ENCODE measurements around the gene TLE6. TPM values are rescaled to one million over a fixed set of nuclear protein-coding genes. Genes with fewer than 3 reads are reported as not detected.
A peak's percentile ranks its signal among the peaks of the same experiment; 100 is the strongest.

Gene TLE6
- total and polyA plus RNA-seq, 2 of the 13 experiments (the other 11 are each of a cell fraction or from before 2014, with no cell fraction given), result 0.24 to 5.5 TPM

GRCh38 chr19:2977001-2977745, at the start of gene TLE6 (continued):
- TF ChIP-seq MLXIP (CRISPR knock-in tag; IDR thresholded peaks at IDR 0.05; ENCODE audit: borderline replicate concordance) (no peak), ZMYM2 (CRISPR knock-in tag; IDR thresholded peaks at IDR 0.05) (no peak), SP4 (CRISPR knock-in tag; IDR thresholded peaks at IDR 0.05) (peak; percentile 92), FOXA3 (CRISPR knock-in tag; IDR thresholded peaks at IDR 0.05) (peak; percentile 38; the same call in 1 of the 2 replicates), KMT2A (CRISPR knock-in tag; IDR thresholded peaks at IDR 0.05) (no peak), SAP130 (CRISPR knock-in tag; IDR thresholded peaks at IDR 0.05; ENCODE audit: low read depth) (peak; percentile 98), SP2 (CRISPR knock-in tag; IDR thresholded peaks at IDR 0.05) (peak; percentile 76), PTBP1 (IDR thresholded peaks at IDR 0.05; ENCODE audit: low read depth, low read length, poor library complexity, severe bottlenecking) (no peak), STAG1 (CRISPR knock-in tag; IDR thresholded peaks at IDR 0.05) (no peak), GATA4 (IDR thresholded peaks at IDR 0.05; ENCODE audit: borderline replicate concordance, low read depth) (peak; percentile 98), TAF1 (CRISPR knock-in tag; IDR thresholded peaks at IDR 0.05) (no peak), TRIM24 (CRISPR knock-in tag; IDR thresholded peaks at IDR 0.05) (no peak), RFXAP (CRISPR knock-in tag; IDR thresholded peaks at IDR 0.05; ENCODE audit: borderline replicate concordance) (peak; percentile 30; the same call in 1 of the 2 replicates), ELF3 (CRISPR knock-in tag; IDR thresholded peaks at IDR 0.05) (peak; percentile 70; the same call in 1 of the 2 replicates), ZNF605 (CRISPR knock-in tag; IDR thresholded peaks at IDR 0.05) (peak; percentile 33; the same call in 1 of the 2 replicates), ZNF670 (CRISPR knock-in tag; IDR thresholded peaks at IDR 0.05; ENCODE audit: borderline replicate concordance) (no peak; the same call in 1 of the 2 replicates), NBN (conservative IDR thresholded peaks at IDR 0.05) (no peak), ZNF138 (CRISPR knock-in tag; IDR thresholded peaks at IDR 0.05; ENCODE audit: low read depth) (no peak), BORCS8-MEF2B (CRISPR knock-in tag; IDR thresholded peaks at IDR 0.05) (no peak)
- TF ChIP-seq, protein P1, sequence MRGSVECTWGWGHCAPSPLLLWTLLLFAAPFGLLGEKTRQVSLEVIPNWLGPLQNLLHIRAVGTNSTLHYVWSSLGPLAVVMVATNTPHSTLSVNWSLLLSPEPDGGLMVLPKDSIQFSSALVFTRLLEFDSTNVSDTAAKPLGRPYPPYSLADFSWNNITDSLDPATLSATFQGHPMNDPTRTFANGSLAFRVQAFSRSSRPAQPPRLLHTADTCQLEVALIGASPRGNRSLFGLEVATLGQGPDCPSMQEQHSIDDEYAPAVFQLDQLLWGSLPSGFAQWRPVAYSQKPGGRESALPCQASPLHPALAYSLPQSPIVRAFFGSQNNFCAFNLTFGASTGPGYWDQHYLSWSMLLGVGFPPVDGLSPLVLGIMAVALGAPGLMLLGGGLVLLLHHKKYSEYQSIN (CRISPR knock-in tag; IDR thresholded peaks at IDR 0.05; ENCODE audit: borderline replicate concordance), result no peak
- TF ChIP-seq, protein P2, sequence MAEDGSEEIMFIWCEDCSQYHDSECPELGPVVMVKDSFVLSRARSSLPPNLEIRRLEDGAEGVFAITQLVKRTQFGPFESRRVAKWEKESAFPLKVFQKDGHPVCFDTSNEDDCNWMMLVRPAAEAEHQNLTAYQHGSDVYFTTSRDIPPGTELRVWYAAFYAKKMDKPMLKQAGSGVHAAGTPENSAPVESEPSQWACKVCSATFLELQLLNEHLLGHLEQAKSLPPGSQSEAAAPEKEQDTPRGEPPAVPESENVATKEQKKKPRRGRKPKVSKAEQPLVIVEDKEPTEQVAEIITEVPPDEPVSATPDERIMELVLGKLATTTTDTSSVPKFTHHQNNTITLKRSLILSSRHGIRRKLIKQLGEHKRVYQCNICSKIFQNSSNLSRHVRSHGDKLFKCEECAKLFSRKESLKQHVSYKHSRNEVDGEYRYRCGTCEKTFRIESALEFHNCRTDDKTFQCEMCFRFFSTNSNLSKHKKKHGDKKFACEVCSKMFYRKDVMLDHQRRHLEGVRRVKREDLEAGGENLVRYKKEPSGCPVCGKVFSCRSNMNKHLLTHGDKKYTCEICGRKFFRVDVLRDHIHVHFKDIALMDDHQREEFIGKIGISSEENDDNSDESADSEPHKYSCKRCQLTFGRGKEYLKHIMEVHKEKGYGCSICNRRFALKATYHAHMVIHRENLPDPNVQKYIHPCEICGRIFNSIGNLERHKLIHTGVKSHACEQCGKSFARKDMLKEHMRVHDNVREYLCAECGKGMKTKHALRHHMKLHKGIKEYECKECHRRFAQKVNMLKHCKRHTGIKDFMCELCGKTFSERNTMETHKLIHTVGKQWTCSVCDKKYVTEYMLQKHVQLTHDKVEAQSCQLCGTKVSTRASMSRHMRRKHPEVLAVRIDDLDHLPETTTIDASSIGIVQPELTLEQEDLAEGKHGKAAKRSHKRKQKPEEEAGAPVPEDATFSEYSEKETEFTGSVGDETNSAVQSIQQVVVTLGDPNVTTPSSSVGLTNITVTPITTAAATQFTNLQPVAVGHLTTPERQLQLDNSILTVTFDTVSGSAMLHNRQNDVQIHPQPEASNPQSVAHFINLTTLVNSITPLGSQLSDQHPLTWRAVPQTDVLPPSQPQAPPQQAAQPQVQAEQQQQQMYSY (CRISPR knock-in tag; IDR thresholded peaks at IDR 0.05), result no peak
- TF ChIP-seq, protein P3, sequence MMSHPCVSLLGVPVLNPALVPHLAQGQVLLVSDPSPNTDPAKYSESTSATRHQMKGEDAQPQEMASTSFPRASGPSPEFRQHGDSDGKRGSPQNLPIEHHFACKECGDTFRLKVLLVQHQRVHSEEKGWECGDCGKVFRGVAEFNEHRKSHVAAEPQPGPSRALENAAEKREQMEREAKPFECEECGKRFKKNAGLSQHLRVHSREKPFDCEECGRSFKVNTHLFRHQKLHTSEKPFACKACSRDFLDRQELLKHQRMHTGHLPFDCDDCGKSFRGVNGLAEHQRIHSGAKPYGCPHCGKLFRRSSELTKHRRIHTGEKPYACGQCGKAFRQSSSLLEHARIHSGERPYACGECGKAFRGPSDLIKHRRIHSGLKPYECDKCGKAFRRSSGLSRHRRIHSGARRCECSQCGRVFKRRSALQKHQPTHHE (CRISPR knock-in tag; IDR thresholded peaks at IDR 0.05; ENCODE audit: borderline replicate concordance), result no peak

Measured in HepG2 (cell line).